GM19372 (cell line): ENCODE data around the gene LTN1.
"Not testable (repeated sequence)": the region's sequence is repeated elsewhere in the genome, so short reads cannot be mapped to it uniquely, and the experiment has no call there.

Experiments
- ATAC-seq: cut with Tn5 transposase; IDR thresholded peaks from one replicate; pipeline ENCODE4 v1.9.1; 2021; ENCODE audit warnings: mild to moderate bottlenecking, low read depth, moderate library complexity; ENCODE audit not compliant: unreplicated experiment

The LTN1 gene

DNA sequence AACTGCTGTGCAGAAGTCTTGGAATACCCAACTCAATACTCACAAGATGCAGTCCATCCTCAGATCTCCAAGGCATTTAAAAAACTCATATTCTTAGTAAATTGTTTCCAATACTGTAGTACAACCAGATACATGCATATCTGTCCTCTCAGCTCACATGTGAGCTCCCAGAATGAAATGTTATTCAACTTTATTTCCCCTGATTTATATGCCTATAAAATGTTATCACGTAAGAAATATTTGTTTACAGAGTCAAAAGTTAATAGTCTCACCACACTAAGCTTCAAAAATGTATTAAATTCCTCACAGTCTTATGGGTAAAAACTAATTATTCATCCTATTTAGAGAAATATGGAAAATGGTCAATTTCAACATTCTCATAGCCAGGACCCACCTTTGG is 56.6 kb downstream of the LTN1 start:
- ATAC-seq = no peak

DNA sequence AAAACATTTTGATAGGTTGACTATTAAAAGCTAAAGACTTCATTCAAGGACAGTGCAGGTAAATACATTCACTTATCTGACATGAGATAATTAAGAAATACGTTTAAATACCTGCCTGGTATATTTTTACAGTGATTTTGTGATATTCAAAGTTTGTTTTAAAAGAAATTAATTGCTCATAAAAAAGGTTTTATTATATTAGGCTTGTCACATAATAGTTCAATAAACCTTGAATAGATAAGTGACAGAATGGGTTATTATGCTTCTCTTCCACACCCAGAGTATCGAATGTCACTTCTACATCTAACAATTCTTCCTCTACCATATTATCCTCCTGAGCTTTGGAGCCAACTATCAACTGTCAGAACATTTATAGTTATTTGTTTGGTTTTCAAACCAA is 60.0 kb downstream of the LTN1 start:
- no peak for ATAC-seq

DNA sequence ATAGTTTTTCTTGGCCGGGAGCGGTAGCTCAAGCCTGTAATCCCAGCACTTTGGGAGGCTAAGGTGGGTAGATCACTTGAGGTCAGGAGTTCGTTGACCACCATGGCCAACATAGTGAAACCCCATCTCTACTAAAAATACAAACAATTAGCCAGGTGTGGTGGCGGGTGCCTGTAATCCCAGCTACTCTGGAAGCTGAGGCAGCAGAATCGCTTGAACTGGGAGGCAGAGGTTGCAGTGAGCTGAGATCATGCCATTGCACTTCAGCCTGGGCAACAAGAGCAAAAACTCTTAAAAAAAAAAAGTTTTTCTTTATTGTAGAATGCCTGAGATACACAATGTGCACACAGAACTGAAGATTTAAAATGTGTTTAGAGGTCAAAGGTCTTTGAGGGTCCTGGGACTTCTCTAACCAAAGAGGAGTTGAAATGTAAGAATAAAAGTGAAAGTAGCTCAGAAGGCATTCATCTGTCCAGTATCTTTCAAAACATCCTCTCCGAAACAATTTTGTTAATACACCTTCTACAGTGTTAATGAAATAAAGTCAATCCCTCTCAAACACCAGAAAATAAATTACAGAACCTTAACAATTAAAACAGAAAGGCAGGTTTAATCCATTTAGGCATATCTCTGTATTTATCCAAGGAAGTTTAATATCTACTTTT is 60.8 kb downstream of the LTN1 start:
- not testable (repeated sequence) for ATAC-seq

DNA sequence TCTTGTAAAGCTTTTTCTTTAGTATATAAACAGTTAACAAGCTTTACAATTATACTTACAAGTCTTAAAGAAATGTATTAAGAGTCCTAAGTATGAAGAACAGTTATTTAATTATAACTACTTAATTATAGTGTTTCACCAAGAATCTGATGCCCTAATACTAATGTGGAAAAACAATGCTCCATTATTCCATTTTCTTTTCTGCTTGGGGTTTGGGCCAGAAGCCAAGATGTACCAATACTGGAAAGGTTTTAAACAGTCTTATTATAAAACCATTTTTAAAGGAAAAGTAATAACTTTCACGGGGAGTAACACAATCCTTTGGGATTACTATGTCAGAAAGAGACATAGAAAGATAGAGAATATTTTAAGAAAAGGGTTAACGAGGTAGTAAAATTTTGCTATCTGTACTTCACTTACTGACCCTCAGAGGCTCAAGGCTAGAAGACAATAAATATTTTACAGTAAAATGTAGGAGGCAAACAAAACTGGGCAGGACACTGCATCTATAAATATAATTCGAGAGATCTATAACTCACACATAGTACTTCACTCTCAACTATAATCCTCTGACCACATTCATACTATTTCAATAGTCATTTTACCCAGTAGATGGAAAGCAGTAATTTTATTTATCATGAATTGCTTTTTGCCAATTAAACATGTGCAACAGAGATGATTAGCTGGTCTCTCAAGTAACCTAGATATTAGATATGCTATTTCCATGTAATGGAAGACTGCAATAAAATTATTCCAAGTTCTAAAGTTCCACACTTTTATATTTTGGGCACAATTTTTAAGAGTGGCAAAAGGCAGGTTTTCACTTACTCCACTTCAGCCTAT is 63.9 kb downstream of the LTN1 start:
- no peak for ATAC-seq

DNA sequence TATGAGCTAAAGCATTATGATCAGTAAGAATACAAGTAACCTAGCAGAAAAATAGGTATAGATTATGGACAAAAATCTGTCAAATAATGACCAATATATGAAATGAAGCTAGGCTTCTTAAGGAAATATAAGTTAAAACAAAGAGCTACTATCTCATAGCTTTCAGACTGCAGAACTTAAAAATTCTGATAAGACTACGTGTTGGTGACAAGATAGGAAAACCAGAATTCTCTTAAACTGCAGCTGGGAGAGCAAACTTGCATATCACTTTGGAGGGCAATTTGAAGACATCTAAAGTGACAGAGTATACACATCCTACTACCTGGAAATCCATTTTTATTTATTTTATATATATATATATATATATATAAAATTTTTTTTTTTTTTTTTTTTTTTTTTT is 65.5 kb downstream of the LTN1 start:
- no peak for ATAC-seq

DNA sequence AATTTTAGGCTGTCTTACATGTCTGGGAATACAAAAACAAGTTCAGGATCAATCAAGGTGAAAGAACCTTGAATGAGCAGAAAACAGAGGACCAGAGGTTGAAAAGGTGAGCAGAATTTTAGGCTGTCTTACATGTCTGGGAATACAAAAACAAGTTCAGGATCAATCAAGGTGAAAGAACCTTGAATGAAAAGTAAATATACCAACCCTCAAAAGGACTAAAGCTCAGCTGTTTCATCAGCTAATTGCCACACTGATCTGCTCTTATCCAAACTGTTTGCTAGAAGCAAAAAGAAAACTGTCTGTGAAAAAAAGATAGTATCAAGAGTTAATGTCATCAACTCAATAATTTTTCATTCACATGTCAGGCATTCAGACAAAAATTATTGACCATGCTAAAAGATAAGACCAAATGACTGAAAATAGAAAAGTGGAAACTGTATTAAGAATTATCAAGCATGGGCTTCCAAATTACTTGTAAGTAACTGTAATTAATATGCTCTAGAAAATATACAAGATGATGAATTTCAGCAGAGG is 69.2 kb downstream of the LTN1 start:
- no peak for ATAC-seq

DNA sequence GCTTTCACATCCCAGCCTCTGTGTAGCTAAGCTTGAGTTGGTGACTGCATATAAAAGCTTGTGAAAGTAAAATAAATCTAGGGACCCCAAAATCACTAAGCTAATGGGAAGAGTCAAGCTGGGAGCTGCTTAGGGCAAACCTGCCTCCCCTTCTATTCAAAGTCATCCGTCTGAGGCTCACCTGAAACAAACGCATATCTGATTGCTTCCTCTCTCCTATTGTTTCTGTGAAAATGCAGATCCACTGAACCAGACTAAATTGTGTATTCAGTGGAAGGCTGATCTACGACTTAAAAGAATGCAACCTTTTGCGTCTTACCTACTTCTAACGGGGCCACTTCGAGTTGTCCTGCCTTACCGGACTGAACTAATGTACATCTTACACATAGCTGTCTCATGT is 70.3 kb downstream of the LTN1 start:
- ATAC-seq = no peak

DNA sequence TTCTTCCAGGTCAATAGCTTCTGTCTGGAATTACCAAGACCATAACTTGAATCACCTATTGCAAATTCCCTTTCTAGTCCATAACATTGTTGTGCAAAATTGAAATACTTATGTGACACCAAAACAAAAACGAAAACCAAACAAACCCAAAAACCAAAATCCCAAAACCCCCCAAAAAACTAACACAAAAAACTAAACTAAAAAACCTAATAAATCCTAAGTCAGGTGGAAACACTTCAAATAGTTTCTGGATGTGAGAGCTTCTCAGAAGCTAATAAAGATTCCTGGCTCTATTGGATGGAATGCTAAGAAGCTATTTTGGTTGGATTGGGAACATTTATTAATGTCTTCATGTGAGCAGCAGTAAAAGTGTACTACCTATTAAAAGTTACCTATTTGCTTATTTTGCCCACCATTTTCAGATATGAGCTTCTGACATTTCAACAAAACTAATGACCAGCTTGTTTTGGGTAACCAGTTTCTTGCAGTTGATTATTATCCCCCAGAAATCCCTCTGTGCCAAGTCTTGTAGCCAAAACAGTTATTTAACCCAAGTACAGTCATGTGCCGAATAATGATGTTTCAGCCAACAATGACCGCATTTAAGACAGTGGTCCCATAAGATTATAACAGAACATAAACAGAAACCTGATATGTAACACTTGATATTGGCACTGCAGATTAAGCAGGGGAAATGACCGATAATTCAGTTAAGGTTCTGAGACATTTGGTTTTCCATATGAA is 76.4 kb downstream of the LTN1 start:
- no peak for ATAC-seq

DNA sequence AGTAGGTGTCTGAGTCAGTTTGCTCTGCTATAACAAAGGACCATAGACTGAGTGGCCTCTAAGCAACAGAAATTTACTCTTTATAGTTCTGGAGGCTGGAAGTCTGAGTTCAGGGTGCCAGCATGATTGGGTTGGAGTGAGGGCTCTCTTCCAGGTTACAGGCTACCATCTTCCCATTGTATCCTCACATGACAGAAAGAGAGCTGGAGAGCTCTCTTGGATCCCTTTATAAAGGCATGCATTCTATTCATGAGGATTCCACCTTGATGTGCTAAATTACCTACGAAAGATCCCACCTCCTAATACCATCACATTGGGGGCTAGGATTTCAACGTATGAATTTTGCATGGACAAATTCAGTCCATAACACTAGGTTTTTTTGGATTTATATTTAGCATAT is 79.6 kb downstream of the LTN1 start:
- no peak for ATAC-seq

DNA sequence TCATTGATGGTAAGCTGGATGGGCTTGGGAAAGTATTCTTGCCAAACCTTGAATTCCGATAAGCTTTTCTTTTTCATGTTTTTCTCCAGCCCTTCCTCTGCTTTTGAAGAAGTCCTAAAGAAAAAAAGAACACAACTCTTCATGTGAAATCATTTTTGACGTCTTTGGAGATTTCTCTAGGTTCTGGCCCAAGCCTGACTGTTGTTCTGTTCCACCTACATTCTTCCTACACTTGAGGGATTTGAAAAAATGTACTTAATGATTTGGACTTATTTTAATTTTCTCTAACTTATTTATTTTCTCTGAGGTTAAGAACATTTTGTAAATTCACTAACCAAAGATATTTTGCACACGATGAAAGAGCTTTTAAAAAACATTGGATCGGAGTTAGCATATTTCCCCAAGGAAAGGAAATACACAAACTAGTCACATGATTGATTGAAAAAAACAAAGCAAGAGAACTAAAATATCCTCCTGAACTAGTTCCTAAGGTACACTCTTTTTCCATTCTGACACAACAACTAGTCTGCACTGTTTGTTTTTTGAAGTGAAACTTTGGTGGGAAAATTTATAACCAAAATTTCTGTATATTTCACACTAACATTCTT is 82.3 kb downstream of the LTN1 start:
- no peak for ATAC-seq

DNA sequence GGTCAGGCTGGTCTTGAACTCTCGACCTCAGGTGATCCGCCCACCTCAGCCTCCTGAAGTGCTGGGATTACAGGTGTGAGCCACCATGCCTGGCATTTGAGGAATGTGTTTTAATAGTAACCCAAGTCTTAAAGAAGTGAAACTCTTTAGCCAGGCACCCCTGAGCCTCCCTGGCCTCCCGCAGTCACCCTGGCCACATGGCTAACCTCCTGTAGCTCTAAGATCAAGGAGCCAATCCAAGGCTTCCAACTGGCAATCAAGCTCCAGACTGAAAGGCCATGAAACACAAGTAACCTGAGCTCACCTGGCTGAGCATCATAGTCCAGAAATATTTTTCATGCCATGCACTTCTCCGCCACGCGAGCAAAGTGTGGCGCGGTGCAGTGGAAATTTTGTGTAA is 84.3 kb downstream of the LTN1 start:
- ATAC-seq = no peak

DNA sequence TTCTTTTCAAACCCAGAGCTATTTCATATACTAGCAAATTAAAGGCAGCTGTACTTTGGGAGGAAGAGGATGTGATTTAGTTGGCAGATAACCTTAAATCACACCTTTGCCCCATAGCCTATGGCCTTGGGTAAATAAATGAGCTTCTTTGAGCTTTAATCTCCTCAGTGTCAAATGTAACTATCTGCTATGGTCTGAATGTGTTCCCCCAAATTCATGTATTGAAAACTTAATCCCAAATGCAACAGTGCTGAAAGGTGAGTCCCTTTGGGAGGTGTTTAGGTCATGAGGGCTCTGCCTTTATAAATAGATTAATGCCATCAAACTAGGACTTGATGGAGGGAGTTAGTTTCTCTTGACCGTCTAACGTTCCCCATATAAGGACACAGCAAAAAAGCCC is 85.8 kb downstream of the LTN1 start:
- ATAC-seq = no peak

DNA sequence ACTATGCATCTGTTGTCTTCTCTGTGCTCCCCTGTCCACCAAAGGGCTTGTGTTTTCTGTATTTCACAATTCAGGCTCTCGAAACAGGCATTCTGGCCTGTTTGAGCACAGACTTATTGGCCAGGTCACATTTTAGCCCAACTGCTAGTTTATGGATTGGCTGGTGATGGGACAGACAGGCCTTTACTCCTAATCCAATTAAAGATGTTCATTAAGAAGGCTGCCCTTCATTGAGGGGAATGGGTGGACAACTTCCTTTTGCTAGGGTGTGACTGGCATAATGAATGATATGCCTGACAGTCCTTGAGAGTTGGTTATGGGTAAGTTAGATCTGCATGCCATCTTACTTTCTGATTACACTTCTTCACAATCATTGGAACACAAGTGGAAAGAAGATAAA is 86.4 kb downstream of the LTN1 start:
- no peak for ATAC-seq

DNA sequence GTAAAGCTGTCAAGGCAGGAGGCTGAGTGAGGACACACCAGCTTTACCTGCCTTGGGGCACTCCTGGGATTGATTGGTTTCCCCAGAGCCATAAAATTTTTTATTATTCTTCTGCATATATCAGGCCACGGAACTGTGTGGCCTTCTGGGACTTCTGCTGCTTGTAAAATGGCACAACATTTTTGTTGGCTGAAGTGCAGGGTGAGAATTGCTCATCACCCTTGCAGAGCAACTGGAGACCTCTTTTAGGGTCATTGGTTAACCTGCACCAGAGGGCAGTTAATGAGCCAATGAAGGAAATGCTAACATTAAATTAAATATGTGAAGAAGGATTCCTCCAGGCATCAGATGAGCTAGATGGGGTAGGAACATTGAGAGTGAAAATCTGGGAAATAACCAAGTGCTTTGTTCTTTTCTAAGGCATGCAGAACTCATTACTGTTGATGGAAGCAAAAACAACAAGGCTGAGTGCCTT is 87.7 kb downstream of the LTN1 start:
- ATAC-seq = no peak

DNA sequence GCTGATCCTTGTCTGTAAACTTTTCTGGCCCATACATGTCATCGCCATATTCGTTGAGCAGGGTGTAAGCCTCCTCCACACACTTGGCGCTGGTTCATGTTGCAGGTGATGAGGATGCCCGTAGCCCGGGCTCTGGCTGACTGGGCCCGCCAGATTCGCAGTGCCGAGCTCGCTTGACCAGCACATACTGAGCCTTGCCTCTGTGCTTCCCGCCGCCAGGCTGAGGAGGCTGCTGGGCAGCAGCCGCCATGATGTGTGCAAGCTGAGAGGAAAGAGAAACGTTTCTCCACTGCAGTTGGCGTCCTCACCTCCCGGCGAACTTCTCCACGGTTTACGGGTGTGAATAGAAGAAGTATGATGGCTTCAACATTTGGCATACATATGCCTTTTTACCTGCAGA is 89.2 kb downstream of the LTN1 start:
- no peak for ATAC-seq

DNA sequence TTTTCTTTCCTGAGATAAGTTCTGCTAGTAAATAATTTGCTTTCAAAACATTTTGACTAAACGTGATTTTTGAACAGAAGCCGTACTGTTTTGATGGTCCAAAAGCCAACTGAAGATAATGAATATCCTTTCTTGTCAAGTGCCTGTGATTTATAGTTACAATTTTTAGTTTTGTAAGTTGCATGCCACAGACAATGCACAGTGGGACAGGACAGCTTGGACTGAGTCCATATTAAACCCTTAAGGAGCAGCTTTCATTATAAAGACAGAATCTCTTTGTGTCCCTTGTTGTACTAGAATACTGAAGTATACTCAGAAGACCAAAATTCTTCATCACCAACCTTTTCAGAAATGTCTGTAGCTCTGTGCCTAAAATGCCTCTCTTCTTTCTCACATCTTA is 92.2 kb downstream of the LTN1 start:
- ATAC-seq = no peak

DNA sequence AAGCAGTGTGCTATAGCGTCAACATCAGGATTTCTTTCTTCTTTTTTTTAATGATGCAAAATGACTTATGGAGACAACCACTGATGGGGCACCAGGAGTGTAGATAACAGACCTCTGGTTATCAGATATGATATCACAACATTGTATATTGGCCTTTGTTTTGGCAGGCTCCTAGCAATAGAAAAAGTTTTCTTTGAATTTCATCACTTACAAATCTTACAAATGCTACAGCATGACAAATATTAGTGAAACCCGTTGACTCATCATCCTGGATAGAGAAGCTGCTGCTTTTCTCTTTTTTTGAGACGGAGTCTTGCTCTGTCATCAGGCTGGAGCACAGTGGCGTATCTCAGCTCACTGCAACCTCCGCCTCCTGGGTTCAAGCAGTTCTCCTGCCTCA is 92.9 kb downstream of the LTN1 start:
- no peak for ATAC-seq

DNA sequence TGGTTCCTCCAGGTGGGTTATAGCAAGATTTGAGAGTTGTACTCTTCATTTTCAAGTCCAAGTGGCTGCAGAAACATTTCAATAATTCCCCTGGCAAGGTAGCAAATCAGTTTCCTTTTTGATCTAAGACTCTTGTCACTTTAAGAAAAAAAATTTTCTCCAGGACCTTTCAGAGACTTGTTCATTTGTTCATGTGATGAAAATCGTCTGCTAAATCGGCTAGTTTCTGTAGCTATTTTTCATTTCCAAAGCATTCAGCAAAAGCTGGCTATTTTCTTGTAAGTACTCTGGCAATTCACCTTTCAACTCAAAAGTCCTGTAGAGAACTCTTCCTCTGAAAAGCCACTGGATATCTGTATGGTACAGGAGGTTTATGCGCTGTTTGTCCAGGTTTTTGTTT is 93.5 kb downstream of the LTN1 start:
- no peak for ATAC-seq

DNA sequence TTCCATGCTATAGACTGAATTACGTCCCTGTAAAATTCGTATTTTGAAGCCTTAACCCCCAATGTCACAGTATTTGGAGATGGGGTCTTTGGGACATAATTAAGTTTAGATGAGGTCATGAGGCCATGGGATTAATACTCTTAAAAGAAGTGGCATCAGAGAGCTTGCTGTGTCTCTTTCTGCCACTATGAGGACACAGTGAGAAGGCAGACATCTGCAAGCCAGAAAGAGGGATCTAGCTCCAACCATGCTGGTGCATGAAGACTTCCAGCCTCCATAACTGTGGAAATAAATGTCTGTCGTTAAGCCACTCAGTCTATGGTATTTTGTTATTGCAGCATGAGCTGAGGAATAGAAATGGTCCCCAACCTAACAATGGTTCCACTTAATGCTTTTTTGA is 99.0 kb downstream of the LTN1 start:
- no peak for ATAC-seq

DNA sequence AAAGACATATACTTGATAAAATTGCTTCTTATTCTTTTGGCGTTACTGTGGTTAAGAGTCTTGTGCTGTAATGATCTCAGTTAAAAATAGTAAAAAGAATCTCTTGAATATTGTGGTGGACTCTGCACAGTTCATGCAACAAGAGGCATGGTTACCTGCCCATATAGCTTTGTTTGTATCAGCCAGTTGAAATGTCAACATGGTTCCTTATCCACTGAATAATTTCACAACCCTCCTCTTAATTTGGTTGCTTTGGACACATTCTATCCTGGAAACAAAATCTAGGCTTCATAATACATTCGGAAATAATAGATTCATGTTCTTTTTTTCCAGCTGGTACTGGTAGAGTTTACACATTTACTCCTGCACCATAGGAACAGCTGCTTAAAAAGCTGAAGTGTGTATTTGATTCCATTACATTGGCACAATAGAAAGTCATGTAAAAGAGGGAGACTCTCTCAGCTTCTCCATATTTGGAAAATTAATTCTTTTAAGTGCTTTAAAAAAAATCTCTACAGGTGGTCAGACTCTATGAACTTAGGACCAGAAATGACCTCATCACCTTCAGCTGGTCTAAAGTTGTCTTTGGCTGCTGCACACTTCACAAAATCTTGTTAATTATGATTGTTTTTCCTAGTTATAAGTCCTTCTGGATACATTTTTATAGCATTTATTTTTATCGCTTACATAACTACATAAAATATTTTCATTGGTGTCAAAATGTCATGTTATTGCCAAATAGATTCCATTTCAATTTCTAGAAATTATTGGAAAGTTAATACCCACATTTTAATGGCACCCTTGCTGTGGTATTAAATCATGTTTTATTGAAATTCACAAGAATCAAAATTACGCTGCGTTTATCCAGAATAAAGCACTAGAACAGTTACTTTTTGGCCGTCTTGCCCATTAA is 100.2 kb downstream of the LTN1 start:
- ATAC-seq = no peak
